Measurements from ENCODE around the gene DND1. TPM values are rescaled to one million over a fixed set of nuclear protein-coding genes. Genes with fewer than 3 reads are reported as not detected.
"Not testable (repeated sequence)": the region's sequence is repeated elsewhere in the genome, so short reads cannot be mapped to it uniquely, and the experiment has no call there.

The DND1 gene
- total RNA-seq, 1 donor, result 0.54 TPM

GRCh38 chr5:140672455-140673186 is 755 bp downstream of the DND1 start:
- DNase-seq (ENCODE audit: low read depth in 2 of 3, low spot score in 2 of 3), result no peak

GRCh38 chr5:140671472-140672125 is 1.8 kb downstream of the DND1 start:
- DNase-seq (ENCODE audit: low read depth in 2 of 3, low spot score in 2 of 3), result no peak

- not testable (repeated sequence) for DNase-seq (ENCODE audit: low read depth in 2 of 3, low spot score in 2 of 3)
Measured at GRCh38 chr5:140671035-140671434, 2.3 kb downstream of the DND1 start.

GRCh38 chr5:140664359-140665119 is 8.8 kb downstream of the DND1 start, which contains the start of gene WDR55:
TSS of gene WDR55 (plus strand) at chr5:140664904. CDS start at chr5:140664913, 9 bp downstream.
- peak; percentile 84 to 96 (median 95) for DNase-seq (ENCODE audit: low read depth in 2 of 3, low spot score in 2 of 3)

GRCh38 chr5:140664030-140664358 is 9.4 kb downstream of the DND1 start:
- DNase-seq (ENCODE audit: low read depth in 2 of 3, low spot score in 2 of 3), result no peak

GRCh38 chr5:140660371-140660770 is 13.0 kb downstream of the DND1 start:
- not testable (repeated sequence) for DNase-seq (ENCODE audit: low read depth in 2 of 3, low spot score in 2 of 3)

- no peak for DNase-seq (ENCODE audit: low read depth in 2 of 3, low spot score in 2 of 3)
Measured at GRCh38 chr5:140658870-140659269, 14.5 kb downstream of the DND1 start.

GRCh38 chr5:140647042-140647419 is 26.3 kb downstream of the DND1 start:
- peak in 1 of 3 donors; percentile 19 for DNase-seq (ENCODE audit: low read depth in 2 of 3, low spot score in 2 of 3)

- no peak for DNase-seq (ENCODE audit: low read depth in 2 of 3, low spot score in 2 of 3)
Measured at GRCh38 chr5:140642718-140643117, 30.7 kb downstream of the DND1 start.

- DNase-seq (ENCODE audit: low read depth in 2 of 3, low spot score in 2 of 3), result no peak
Measured at GRCh38 chr5:140641716-140642115, 31.7 kb downstream of the DND1 start.

GRCh38 chr5:140639148-140639981 is 34.0 kb downstream of the DND1 start, which contains the start of gene TMCO6:
TSS of gene TMCO6 (plus strand) at chr5:140639451. CDS start at chr5:140639528, 77 bp downstream.
- peak; percentile 87 to 95 (median 95) for DNase-seq (ENCODE audit: low read depth in 2 of 3, low spot score in 2 of 3)

- not testable (repeated sequence) for DNase-seq (ENCODE audit: low read depth in 2 of 3, low spot score in 2 of 3)
Measured at GRCh38 chr5:140638898-140639147, 34.6 kb downstream of the DND1 start.

- no peak for DNase-seq (ENCODE audit: low read depth in 2 of 3, low spot score in 2 of 3)
Measured at GRCh38 chr5:140637371-140638100, 35.8 kb downstream of the DND1 start.

GRCh38 chr5:140635291-140636257 is 37.8 kb downstream of the DND1 start:
- no peak for DNase-seq (ENCODE audit: low read depth in 2 of 3, low spot score in 2 of 3)

- no peak for DNase-seq (ENCODE audit: low read depth in 2 of 3, low spot score in 2 of 3)
Measured at GRCh38 chr5:140634103-140634502, 39.3 kb downstream of the DND1 start.

- DNase-seq (ENCODE audit: low read depth in 2 of 3, low spot score in 2 of 3), result no peak
Measured at GRCh38 chr5:140633501-140633900, 39.9 kb downstream of the DND1 start.

GRCh38 chr5:140633021-140633471 is 40.3 kb downstream of the DND1 start, which contains the start of gene CD14:
TSS of gene CD14 (minus strand) at chr5:140633175. CDS start at chr5:140633071, 104 bp downstream.
- DNase-seq (ENCODE audit: low read depth in 2 of 3, low spot score in 2 of 3), result no peak

GRCh38 chr5:140632366-140633020 is 40.9 kb downstream of the DND1 start:
- DNase-seq (ENCODE audit: low read depth in 2 of 3, low spot score in 2 of 3), result peak in 2 of 3 donors; percentile 31 to 51

Data from hematopoietic multipotent progenitor cell (in vitro differentiated cells).